HepG2 (cell line): ENCODE data around the gene TP53TG5. TPM values are rescaled to one million over a fixed set of nuclear protein-coding genes. Genes with fewer than 3 reads are reported as not detected.
A peak's percentile ranks its signal among the peaks of the same experiment; 100 is the strongest.

Experiments
- BCL3 ChIP-seq: sonication (generic); formaldehyde crosslinking; IDR thresholded peaks from 2 replicates; pipeline ENCODE4 v1.5.1; 2020; ENCODE audit warnings: mild to moderate bottlenecking, missing genetic modification reagents, moderate library complexity
- IKZF4 ChIP-seq: sonication (generic); formaldehyde crosslinking; IDR thresholded peaks from 2 replicates; pipeline ENCODE4 v1.5.1; 2020; ENCODE audit warnings: borderline replicate concordance, mild to moderate bottlenecking, low read depth, missing genetic modification reagents; ENCODE audit errors: not compliant biosample characterization
- KAT8 ChIP-seq: IDR thresholded peaks from 2 replicates; pipeline ENCODE4 v1.6.1; 2016; ENCODE audit warnings: missing genetic modification reagents, missing compliant biosample characterization
- MAF1 ChIP-seq: sonication (generic); formaldehyde crosslinking; IDR thresholded peaks from 2 replicates; pipeline ENCODE4 v1.5.0; 2020; ENCODE audit warnings: missing genetic modification reagents, borderline replicate concordance
- NBN ChIP-seq: fragments of 450-650 bp; conservative IDR thresholded peaks from 2 replicates; pipeline ENCODE4 v1.6.1; 2017
- PRDM4 ChIP-seq: sonication (generic); formaldehyde crosslinking; IDR thresholded peaks from 2 replicates; pipeline ENCODE4 v1.9.0; 2021; ENCODE audit warnings: missing genetic modification reagents, borderline replicate concordance
- RFXAP ChIP-seq: sonication (generic); formaldehyde crosslinking; IDR thresholded peaks from 2 replicates; pipeline ENCODE4 v1.4.0; 2020; ENCODE audit warnings: missing genetic modification reagents, borderline replicate concordance
- SKI ChIP-seq: fragments of 450-650 bp; IDR thresholded peaks from one replicate; pipeline ENCODE4 v1.6.1; 2018; ENCODE audit warnings: mild to moderate bottlenecking; ENCODE audit not compliant: partially characterized antibody
- SP5 ChIP-seq: IDR thresholded peaks from 2 replicates; pipeline ENCODE4 v1.6.1; 2016; ENCODE audit warnings: low read depth, borderline replicate concordance
- SPEN ChIP-seq: sonication (generic); formaldehyde crosslinking; IDR thresholded peaks from 2 replicates; pipeline ENCODE4 v1.5.1; 2020; ENCODE audit warnings: low read depth, mild to moderate bottlenecking, missing genetic modification reagents
- TAF15 ChIP-seq: fragments of 200-400 bp; formaldehyde crosslinking; IDR thresholded peaks from one replicate; pipeline ENCODE4 v1.6.1; 2018; ENCODE audit warnings: mild to moderate bottlenecking, low read depth, low read length; ENCODE audit not compliant: poor library complexity, severe bottlenecking
- ZNF317 ChIP-seq: sonication (generic); formaldehyde crosslinking; IDR thresholded peaks from 2 replicates; pipeline ENCODE4 v1.5.0; 2020; ENCODE audit warnings: mild to moderate bottlenecking, missing genetic modification reagents
- ZNF350 ChIP-seq: sonication (generic); formaldehyde crosslinking; IDR thresholded peaks from 2 replicates; pipeline ENCODE4 v1.4.0; 2020; ENCODE audit warnings: mild to moderate bottlenecking, low read depth, missing genetic modification reagents, borderline replicate concordance
- ZNF563 ChIP-seq: sonication (generic); formaldehyde crosslinking; IDR thresholded peaks from 2 replicates; pipeline ENCODE4 v1.8.0; 2022; ENCODE audit warnings: mild to moderate bottlenecking, moderate library complexity, missing genetic modification reagents
- ZNF605 ChIP-seq: sonication (generic); formaldehyde crosslinking; IDR thresholded peaks from 2 replicates; pipeline ENCODE4 v1.8.0; 2022; ENCODE audit warnings: mild to moderate bottlenecking, missing genetic modification reagents
- ZNF614 ChIP-seq: IDR thresholded peaks from 2 replicates; pipeline ENCODE4 v1.6.1; 2018; ENCODE audit warnings: missing biosample characterization, missing genetic modification reagents, inconsistent platforms, borderline replicate concordance
- polyA plus RNA-seq, 8 experiments: library from polyadenylated mRNA; depleted of rRNA in 3 of 8; stranded (reverse) in 7 of 8; unstranded in 1 of 8; fragments of >200 nt; fragmentation: Illumina TruSeq in 4 of 8; extraction: Trizol in 4 of 8; gene quantifications; 2 replicates each; pipeline versions ENCODE4 v1.2.1 to v1.2.3, GENCODE V29; 2011 to 2016; ENCODE audit warnings: low read depth in 4 of 8, missing spikeins in 1 of 8, mixed read lengths in 1 of 8; ENCODE audit not compliant: insufficient read depth in 1 of 8
- total RNA-seq, 5 experiments: library from RNA; depleted of rRNA; stranded (reverse); fragments of >200 nt; fragmentation: Illumina TruSeq; extraction: Trizol; gene quantifications; 2 replicates each; pipeline ENCODE4 v1.2.3, GENCODE V29; 2016; ENCODE audit warnings: low read depth in 1 of 5
- TF ChIP-seq, protein P1 (sequence below): sonication (generic); formaldehyde crosslinking; IDR thresholded peaks from 2 replicates; pipeline ENCODE4 v1.5.0; 2020; ENCODE audit warnings: mild to moderate bottlenecking, missing genetic modification reagents
- TF ChIP-seq, protein P2 (sequence below): sonication (generic); formaldehyde crosslinking; IDR thresholded peaks from 2 replicates; pipeline ENCODE4 v1.4.0; 2020; ENCODE audit warnings: missing genetic modification reagents, mild to moderate bottlenecking, borderline replicate concordance

TP53TG5 gene
- total and polyA plus RNA-seq, 2 of the 13 experiments (the other 11 are each of a cell fraction or from before 2014, with no cell fraction given): 0.11 TPM; not detected in 1

DNA sequence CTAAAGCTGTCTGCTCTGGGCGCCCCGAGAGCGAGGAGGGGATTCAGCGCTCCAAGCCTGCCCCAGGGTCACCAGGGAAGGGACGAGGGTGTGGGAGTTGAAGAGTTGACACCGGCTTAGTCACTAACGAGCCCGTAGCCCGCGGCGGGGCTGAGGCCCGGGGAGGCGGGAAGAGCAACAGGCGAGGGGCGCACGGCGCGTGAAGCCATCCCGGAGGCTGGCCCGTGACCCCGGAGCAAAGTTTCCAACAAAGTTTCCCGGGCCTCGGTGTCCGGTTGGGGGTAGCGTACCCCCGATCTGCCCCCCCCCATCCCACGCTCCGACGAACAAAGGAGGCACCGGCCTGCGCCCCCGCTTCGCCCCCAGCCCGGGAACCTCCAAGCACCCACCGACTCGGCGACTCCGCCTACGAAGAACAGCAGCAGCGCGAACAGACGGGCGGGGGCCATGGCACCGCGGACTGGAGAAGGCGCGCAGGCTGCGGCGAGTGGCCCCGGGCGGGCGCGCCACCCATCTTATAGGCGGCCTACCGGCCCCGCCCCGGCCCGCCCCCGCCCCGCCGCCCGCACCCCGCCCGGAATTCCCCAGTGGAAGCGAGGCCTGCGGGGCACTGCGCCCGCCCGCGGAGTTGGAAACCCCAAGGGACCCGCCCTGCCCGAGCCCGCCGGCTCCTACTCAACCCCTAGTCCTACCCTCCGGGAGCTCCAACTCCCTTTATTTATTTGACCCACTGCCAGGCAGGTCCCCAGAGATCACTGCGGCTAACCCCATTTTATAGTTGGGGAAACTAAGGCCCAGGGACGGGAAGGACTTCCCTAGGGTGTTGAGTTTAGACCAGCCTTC, 30.0 kb downstream of the TP53TG5 start, which contains the start of gene SDC4 (continued):
- TF ChIP-seq ZNF317 (CRISPR knock-in tag) (peak; percentile 77), PRDM4 (peak; percentile 66; the same call in 1 of the 2 replicates), RFXAP (no peak), KAT8 (CRISPR knock-in tag) (peak; percentile 69), BCL3 (CRISPR knock-in tag) (peak; percentile 66; the same call in 1 of the 2 replicates), NBN (no peak), MAF1 (CRISPR knock-in tag) (peak; percentile 36; the same call in 1 of the 2 replicates), IKZF4 (CRISPR knock-in tag) (peak; percentile 71), SKI (peak; percentile 51), SP5 (CRISPR knock-in tag) (peak; percentile 40; the same call in 1 of the 2 replicates), TAF15 (peak; percentile 47), SPEN (peak; percentile 74; the same call in 1 of the 2 replicates), ZNF605 (CRISPR knock-in tag) (0 out of 2 replicates have a peak, but pooled peaks have one; percentile 48), ZNF350 (CRISPR knock-in tag) (peak; percentile 73), ZNF614 (CRISPR knock-in tag) (no peak), ZNF563 (CRISPR knock-in tag) (peak; percentile 79)
- TF ChIP-seq, protein P1, sequence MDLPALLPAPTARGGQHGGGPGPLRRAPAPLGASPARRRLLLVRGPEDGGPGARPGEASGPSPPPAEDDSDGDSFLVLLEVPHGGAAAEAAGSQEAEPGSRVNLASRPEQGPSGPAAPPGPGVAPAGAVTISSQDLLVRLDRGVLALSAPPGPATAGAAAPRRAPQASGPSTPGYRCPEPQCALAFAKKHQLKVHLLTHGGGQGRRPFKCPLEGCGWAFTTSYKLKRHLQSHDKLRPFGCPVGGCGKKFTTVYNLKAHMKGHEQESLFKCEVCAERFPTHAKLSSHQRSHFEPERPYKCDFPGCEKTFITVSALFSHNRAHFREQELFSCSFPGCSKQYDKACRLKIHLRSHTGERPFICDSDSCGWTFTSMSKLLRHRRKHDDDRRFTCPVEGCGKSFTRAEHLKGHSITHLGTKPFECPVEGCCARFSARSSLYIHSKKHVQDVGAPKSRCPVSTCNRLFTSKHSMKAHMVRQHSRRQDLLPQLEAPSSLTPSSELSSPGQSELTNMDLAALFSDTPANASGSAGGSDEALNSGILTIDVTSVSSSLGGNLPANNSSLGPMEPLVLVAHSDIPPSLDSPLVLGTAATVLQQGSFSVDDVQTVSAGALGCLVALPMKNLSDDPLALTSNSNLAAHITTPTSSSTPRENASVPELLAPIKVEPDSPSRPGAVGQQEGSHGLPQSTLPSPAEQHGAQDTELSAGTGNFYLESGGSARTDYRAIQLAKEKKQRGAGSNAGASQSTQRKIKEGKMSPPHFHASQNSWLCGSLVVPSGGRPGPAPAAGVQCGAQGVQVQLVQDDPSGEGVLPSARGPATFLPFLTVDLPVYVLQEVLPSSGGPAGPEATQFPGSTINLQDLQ (CRISPR knock-in tag): no peak
- TF ChIP-seq, protein P2, sequence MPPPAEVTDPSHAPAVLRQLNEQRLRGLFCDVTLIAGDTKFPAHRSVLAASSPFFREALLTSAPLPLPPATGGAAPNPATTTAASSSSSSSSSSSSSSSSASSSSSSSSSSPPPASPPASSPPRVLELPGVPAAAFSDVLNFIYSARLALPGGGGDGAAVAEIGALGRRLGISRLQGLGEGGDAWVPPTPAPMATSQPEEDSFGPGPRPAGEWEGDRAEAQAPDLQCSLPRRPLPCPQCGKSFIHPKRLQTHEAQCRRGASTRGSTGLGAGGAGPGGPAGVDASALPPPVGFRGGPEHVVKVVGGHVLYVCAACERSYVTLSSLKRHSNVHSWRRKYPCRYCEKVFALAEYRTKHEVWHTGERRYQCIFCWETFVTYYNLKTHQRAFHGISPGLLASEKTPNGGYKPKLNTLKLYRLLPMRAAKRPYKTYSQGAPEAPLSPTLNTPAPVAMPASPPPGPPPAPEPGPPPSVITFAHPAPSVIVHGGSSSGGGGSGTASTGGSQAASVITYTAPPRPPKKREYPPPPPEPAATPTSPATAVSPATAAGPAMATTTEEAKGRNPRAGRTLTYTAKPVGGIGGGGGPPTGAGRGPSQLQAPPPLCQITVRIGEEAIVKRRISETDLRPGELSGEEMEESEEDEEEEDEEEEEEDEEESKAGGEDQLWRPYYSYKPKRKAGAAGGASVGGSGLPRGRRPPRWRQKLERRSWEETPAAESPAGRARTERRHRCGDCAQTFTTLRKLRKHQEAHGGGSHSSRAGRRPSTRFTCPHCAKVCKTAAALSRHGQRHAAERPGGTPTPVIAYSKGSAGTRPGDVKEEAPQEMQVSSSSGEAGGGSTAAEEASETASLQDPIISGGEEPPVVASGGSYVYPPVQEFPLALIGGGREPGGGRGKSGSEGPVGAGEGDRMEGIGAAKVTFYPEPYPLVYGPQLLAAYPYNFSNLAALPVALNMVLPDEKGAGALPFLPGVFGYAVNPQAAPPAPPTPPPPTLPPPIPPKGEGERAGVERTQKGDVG: peak; percentile 81; the same call in 1 of the 2 replicates
